Tibial nerve (tissue), 4 donors: ENCODE results near the gene CCDC40. TPM values are rescaled to one million over a fixed set of nuclear protein-coding genes. Genes with fewer than 3 reads are reported as not detected.

ENCODE experiments used
- DNase-seq, 2 donors: peaks; one replicate each; pipeline ENCODE4 v3.0.0-alpha.2; 2019; ENCODE audit warnings: low spot score in 2 of 2
- H3K27ac ChIP-seq, 4 donors: fragments of 200-600 bp; sonication (generic) in 3 of 4; one replicate each; pipeline ENCODE4 v1.5.1; 2017 to 2019; ENCODE audit warnings: mild to moderate bottlenecking in 1 of 4
- H3K27me3 ChIP-seq, 2 donors: fragments of 200-600 bp; sonication (generic) in 1 of 2; one replicate each; pipeline versions ENCODE4 v1.5.1 to v1.6.0; 2017 to 2019
- H3K36me3 ChIP-seq, 3 donors: fragments of 200-600 bp; sonication (generic); one replicate each; pipeline ENCODE4 v1.5.1; 2018 to 2019
- H3K4me1 ChIP-seq, 4 donors: fragments of 200-600 bp; sonication (generic) in 3 of 4; one replicate each; pipeline ENCODE4 v1.5.1; 2017 to 2019
- H3K4me3 ChIP-seq, 4 donors: fragments of 200-600 bp; sonication (generic) in 3 of 4; one replicate each; pipeline ENCODE4 v1.5.1; 2017 to 2019; ENCODE audit warnings: mild to moderate bottlenecking in 1 of 4, moderate library complexity in 1 of 4
- H3K9me3 ChIP-seq, 4 donors: fragments of 200-600 bp; sonication (generic) in 3 of 4; one replicate each; pipeline ENCODE4 v1.5.1; 2017 to 2019
- CTCF ChIP-seq, 5 experiments: fragments of 200-600 bp in 3 of 5; fragments of 450-650 bp in 2 of 5; sonication (generic) in 3 of 5; IDR thresholded peaks; one replicate each; pipeline ENCODE4 v1.5.1; 2016 to 2019; ENCODE audit warnings: antibody characterized with exemption in 5 of 5, mild to moderate bottlenecking in 3 of 5, moderate library complexity in 2 of 5
- EP300 ChIP-seq, 2 donors: sonication (generic); formaldehyde crosslinking; IDR thresholded peaks; one replicate each; pipeline ENCODE4 v1.6.1; 2017; ENCODE audit warnings: antibody characterized with exemption in 2 of 2, mild to moderate bottlenecking in 1 of 2
- POLR2A ChIP-seq, 2 donors: fragments of 450-650 bp; IDR thresholded peaks; one replicate each; pipeline ENCODE4 v1.6.1; 2017; ENCODE audit warnings: antibody characterized with exemption in 2 of 2, mild to moderate bottlenecking in 2 of 2, moderate library complexity in 2 of 2
- WGBS, 2 donors: methylation state at CpG; one replicate each; pipeline ENCODE4 v1.1.5; 2018; 5-methylcytosine and 5-hydroxymethylcytosine counted together
- small RNA-seq: library from RNA; depleted of rRNA; stranded (forward); fragments of <200 nt; gene quantifications from one replicate; pipeline ENCODE3, GENCODE V24; 2016
- total RNA-seq, 4 donors: library from RNA; depleted of rRNA; stranded (reverse); fragments of >200 nt; gene quantifications; one replicate each; pipeline ENCODE4 v1.1.0, GENCODE V29; 2016

Gene CCDC40
- total RNA-seq, 4 donors from 2014 or later = 7.1 to 13.8 (median 12.0) TPM

GRCh38 chr17:80146121-80147034 lies 109.9 kb downstream of the CCDC40 start:
- Histone ChIP-seq H3K27me3 (no peaks in the 10 kb centered on the region), H3K36me3 (peaks cover 0 to 27% (median 7%) of the 10 kb centered on the region in 3 donors), H3K4me1 (peaks cover 0 to 37% (median 15%) of the 10 kb centered on the region in 4 donors), H3K27ac (peak overlapping the region; percentile 86 to 99 (median 96)), H3K9me3 (no peaks in the 10 kb centered on the region), H3K4me3 (peak overlapping the region; percentile 89 to 100 (median 94))
- DNase-seq = no peak
- no peak for TF ChIP-seq CTCF (IDR thresholded peaks at IDR 0.05)
- no peak for TF ChIP-seq EP300 (IDR thresholded peaks at IDR 0.05)
- no peak for TF ChIP-seq POLR2A (IDR thresholded peaks at IDR 0.05)
- 1% methylated on average over 36 to 48 of the region's 69 CpGs for WGBS, 2 donors

GRCh38 chr17:80147035-80147822 lies 110.8 kb downstream of the CCDC40 start, which contains the start of gene EIF4A3:
Gene EIF4A3 (minus strand): TSS chr17:80147128. CDS start chr17:80146961, 167 bp downstream.
- Histone ChIP-seq H3K27me3 (no peaks in the 10 kb centered on the region), H3K4me1 (peaks cover 0 to 37% (median 15%) of the 10 kb centered on the region in 4 donors), H3K4me3 (peak within 1 kb of the TSS; percentile 89 to 100 (median 94)), H3K27ac (peak within 1 kb of the TSS; percentile 86 to 99 (median 98)), H3K9me3 (no peaks in the 10 kb centered on the region), H3K36me3 (peaks cover 0 to 19% (median 7%) of the 10 kb centered on the region in 3 donors)
- peak; percentile 81 to 95 for TF ChIP-seq POLR2A (IDR thresholded peaks at IDR 0.05)
- TF ChIP-seq EP300 (IDR thresholded peaks at IDR 0.05) = peak; percentile 97 to 100
- peak in 2 of 5 experiments; percentile 37 to 48 for TF ChIP-seq CTCF (IDR thresholded peaks at IDR 0.05)
- peak; percentile 97 to 98 for DNase-seq
- 0% methylated on average over 35 to 47 of the region's 90 CpGs for WGBS, 2 donors

Small RNA genes within 50 kb of the gene (small RNA-seq; reads per million reads assigned to genes)
- gene AC087741.2 (not detected), gene MIR1268B (not detected)

Other genes starting within 250 kb of the CCDC40 start
- gene CBX8, start 239.6 kb upstream of the CCDC40 start, total RNA-seq = 1 to 10 TPM in 1 of 4 donors, under 1 TPM in 2, not detected in 1; 0.84 to 4.2 (median 0.87) TPM
- 10 to 100 TPM; 11.6 to 15.3 (median 14.4) TPM for gene CBX4, start 197.2 kb upstream of the CCDC40 start, total RNA-seq
- gene TBC1D16, start 770 bp upstream of the CCDC40 start, total RNA-seq = 10 to 100 TPM; 48.3 to 68.4 (median 58.1) TPM
- gene GAA, start 64.9 kb downstream of the CCDC40 start, total RNA-seq = 10 to 100 TPM; 52.7 to 81.9 (median 67.8) TPM
- gene EIF4A3, start 110.5 kb downstream of the CCDC40 start, total RNA-seq = 10 to 100 TPM; 34.5 to 69.0 (median 59.2) TPM
- 1 to 10 TPM in 3 of 4 donors, under 1 TPM in 1; 0.22 to 4.4 (median 1.3) TPM for gene CARD14, start 133.4 kb downstream of the CCDC40 start, total RNA-seq
- gene SGSH, start 183.7 kb downstream of the CCDC40 start, total RNA-seq = 10 to 100 TPM; 26.1 to 50.5 (median 34.6) TPM
- gene SLC26A11, start 183.8 kb downstream of the CCDC40 start, total RNA-seq = 10 to 100 TPM; 14.4 to 44.7 (median 21.5) TPM
- gene RNF213, start 224.2 kb downstream of the CCDC40 start, total RNA-seq = 100 to 1,000 TPM; 107 to 148 (median 119) TPM